GM18858 (cell line): ENCODE results near the gene GAREM1.
"Not testable (repeated sequence)": the region's sequence is repeated elsewhere in the genome, so short reads cannot be mapped to it uniquely, and the experiment has no call there.

Experiments
- ATAC-seq: cut with Tn5 transposase; IDR thresholded peaks from one replicate; pipeline ENCODE4 v1.9.1; 2021; ENCODE audit not compliant: unreplicated experiment

Gene GAREM1

GRCh38 chr18:32296851-32297250, 173.8 kb downstream of the GAREM1 start:
- no peak for ATAC-seq

GRCh38 chr18:32295604-32296003, 175.1 kb downstream of the GAREM1 start:
- no peak for ATAC-seq

GRCh38 chr18:32293107-32293506, 177.6 kb downstream of the GAREM1 start:
- ATAC-seq, result no peak

- ATAC-seq, result not testable (repeated sequence)
Measured at GRCh38 chr18:32291623-32292022, 179.1 kb downstream of the GAREM1 start.

GRCh38 chr18:32290810-32291209, 179.9 kb downstream of the GAREM1 start:
- no peak for ATAC-seq

GRCh38 chr18:32289483-32290075, 181.1 kb downstream of the GAREM1 start:
- peak; percentile 74 for ATAC-seq

- ATAC-seq, result no peak
Measured at GRCh38 chr18:32287873-32288272, 182.8 kb downstream of the GAREM1 start.

GRCh38 chr18:32287249-32287648, 183.4 kb downstream of the GAREM1 start:
- ATAC-seq, result no peak

- no peak for ATAC-seq
Measured at GRCh38 chr18:32286749-32287148, 183.9 kb downstream of the GAREM1 start.

- ATAC-seq, result no peak
Measured at GRCh38 chr18:32284284-32284683, 186.4 kb downstream of the GAREM1 start.

GRCh38 chr18:32280911-32281310, 189.8 kb downstream of the GAREM1 start:
- ATAC-seq, result no peak

GRCh38 chr18:32280188-32280783, 190.4 kb downstream of the GAREM1 start:
- no peak for ATAC-seq

GRCh38 chr18:32278177-32278799, 192.4 kb downstream of the GAREM1 start:
- ATAC-seq, result no peak

- ATAC-seq, result no peak
Measured at GRCh38 chr18:32277549-32277948, 193.1 kb downstream of the GAREM1 start.

- ATAC-seq, result no peak
Measured at GRCh38 chr18:32276906-32277305, 193.8 kb downstream of the GAREM1 start.

GRCh38 chr18:32276256-32276655, 194.4 kb downstream of the GAREM1 start:
- no peak for ATAC-seq

- ATAC-seq, result no peak
Measured at GRCh38 chr18:32275221-32275620, 195.5 kb downstream of the GAREM1 start.

GRCh38 chr18:32274307-32274706, 196.4 kb downstream of the GAREM1 start:
- no peak for ATAC-seq

GRCh38 chr18:32271672-32272208, 198.9 kb downstream of the GAREM1 start:
- ATAC-seq, result peak; percentile 75

- ATAC-seq, result no peak
Measured at GRCh38 chr18:32270341-32270740, 200.3 kb downstream of the GAREM1 start.

GRCh38 chr18:32267463-32267862, 203.2 kb downstream of the GAREM1 start:
- no peak for ATAC-seq

GRCh38 chr18:32264401-32264800, 206.3 kb downstream of the GAREM1 start:
- no peak for ATAC-seq
